Astrocyte of the cerebellum (primary cell): Measurements from ENCODE around the gene SEC23B.

Experiments used
- DNase-seq: peaks from one replicate; pipeline ENCODE4 v3.0.0-alpha.2; 2011; ENCODE audit warnings: low read depth
- H3K4me3 ChIP-seq: 2 replicates; pipeline ENCODE4 v1.5.1; 2011; ENCODE audit warnings: mild to moderate bottlenecking, low read depth, low read length, moderate library complexity
- in situ Hi-C: cut with HindIII; loops from 2 replicates; pipeline ENCODE4 v1.10.0; 2017; ENCODE audit warnings: low sequenced_read_pairs
- TF ChIP-seq, protein P1 (sequence below): IDR thresholded peaks from 2 replicates; pipeline ENCODE4 v1.5.1; 2012; ENCODE audit warnings: low read length, low read depth, moderate library complexity, mild to moderate bottlenecking; ENCODE audit errors: missing control alignments

The SEC23B gene

GRCh38 chr20:18589941-18590674, 82.4 kb downstream of the SEC23B start:
- in situ Hi-C loops = no loop called here
- DNase-seq = no peak
- TF ChIP-seq, protein P1, sequence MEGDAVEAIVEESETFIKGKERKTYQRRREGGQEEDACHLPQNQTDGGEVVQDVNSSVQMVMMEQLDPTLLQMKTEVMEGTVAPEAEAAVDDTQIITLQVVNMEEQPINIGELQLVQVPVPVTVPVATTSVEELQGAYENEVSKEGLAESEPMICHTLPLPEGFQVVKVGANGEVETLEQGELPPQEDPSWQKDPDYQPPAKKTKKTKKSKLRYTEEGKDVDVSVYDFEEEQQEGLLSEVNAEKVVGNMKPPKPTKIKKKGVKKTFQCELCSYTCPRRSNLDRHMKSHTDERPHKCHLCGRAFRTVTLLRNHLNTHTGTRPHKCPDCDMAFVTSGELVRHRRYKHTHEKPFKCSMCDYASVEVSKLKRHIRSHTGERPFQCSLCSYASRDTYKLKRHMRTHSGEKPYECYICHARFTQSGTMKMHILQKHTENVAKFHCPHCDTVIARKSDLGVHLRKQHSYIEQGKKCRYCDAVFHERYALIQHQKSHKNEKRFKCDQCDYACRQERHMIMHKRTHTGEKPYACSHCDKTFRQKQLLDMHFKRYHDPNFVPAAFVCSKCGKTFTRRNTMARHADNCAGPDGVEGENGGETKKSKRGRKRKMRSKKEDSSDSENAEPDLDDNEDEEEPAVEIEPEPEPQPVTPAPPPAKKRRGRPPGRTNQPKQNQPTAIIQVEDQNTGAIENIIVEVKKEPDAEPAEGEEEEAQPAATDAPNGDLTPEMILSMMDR = no peak
- H3K4me3 ChIP-seq = no peak overlapping the region

DNA sequence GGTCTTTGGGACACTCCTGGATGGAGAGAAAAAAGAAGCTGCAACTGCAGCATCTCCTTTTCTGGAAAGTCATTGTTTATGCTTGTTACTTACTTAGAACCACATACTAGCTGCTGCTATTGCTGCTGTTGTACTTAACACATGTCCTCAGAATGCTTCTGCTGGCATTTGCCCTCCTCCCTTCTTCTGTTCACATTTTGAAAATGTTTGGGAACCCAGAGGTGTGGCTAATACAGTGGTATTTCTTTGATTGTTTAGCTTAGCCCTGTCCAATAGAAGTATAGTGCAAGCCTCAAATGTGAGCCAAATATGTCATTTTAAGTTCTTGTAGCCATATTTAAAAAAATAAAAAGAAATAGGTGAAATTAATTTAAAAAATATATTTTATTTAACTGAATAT, 88.5 kb downstream of the SEC23B start:
- in situ Hi-C loops = no loop called here
- H3K4me3 ChIP-seq = no peak overlapping the region
- TF ChIP-seq, protein P1 = no peak
- no peak for DNase-seq

- no peak overlapping the region for H3K4me3 ChIP-seq
- no peak for DNase-seq
- in situ Hi-C loops = no loop called here
- TF ChIP-seq, protein P1 = no peak
Observed at GRCh38 chr20:18609741-18610140, 102.0 kb downstream of the SEC23B start.
